Measurements from ENCODE around the gene COL11A2. TPM values are rescaled to one million over a fixed set of nuclear protein-coding genes. Genes with fewer than 3 reads are reported as not detected.

The COL11A2 gene
- total and polyA plus RNA-seq, 2 experiments from 2014 or later, result 1.6 to 2.7 TPM

GRCh38 chr6:33185654-33186187, 6.5 kb downstream of the COL11A2 start:
- no peak overlapping the region for H3K4me3 Mint-ChIP-seq
- Histone ChIP-seq H3K27me3 (ENCODE audit: insufficient read depth) (peaks cover 5% of the 10 kb centered on the region; the same call in 1 of the 2 replicates), H3K79me2 (replicated peaks; ENCODE audit: insufficient read depth) (no peaks in the 10 kb centered on the region), H3K4me3 (no peak overlapping the region), H3K9me2 (ENCODE audit: insufficient read depth) (peaks cover 14% of the 10 kb centered on the region; the same call in 1 of the 2 replicates), H3K4me1 (ENCODE audit: insufficient read depth) (no peaks in the 10 kb centered on the region), H3K4me2 (no peak overlapping the region), H4K20me1 (replicated peaks; ENCODE audit: insufficient read depth) (no peaks in the 10 kb centered on the region), H2AFZ (no peak overlapping the region), H3F3A (replicated peaks; ENCODE audit: low read depth) (no peaks in the 10 kb centered on the region), H3K27ac (ENCODE audit: low read depth) (no peak overlapping the region), H3K36me3 (ENCODE audit: insufficient read depth) (no peaks in the 10 kb centered on the region)
- H3K27me3 Mint-ChIP-seq (ENCODE audit: insufficient read depth, low read depth, poor library complexity), result peaks cover 13% of the 10 kb centered on the region
- no peak for TF ChIP-seq ZNF331 (CRISPR knock-in tag; IDR thresholded peaks at IDR 0.05; ENCODE audit: low read depth)
- TF ChIP-seq ZNF114 (CRISPR knock-in tag; IDR thresholded peaks at IDR 0.05), result no peak
- TF ChIP-seq REST (IDR thresholded peaks at IDR 0.05; ENCODE audit: unreplicated experiment), result no peak
- no peak for TF ChIP-seq CREB1 (CRISPR knock-in tag; IDR thresholded peaks at IDR 0.05; ENCODE audit: low read depth)
- no peak for TF ChIP-seq STAT1 (IDR thresholded peaks at IDR 0.05; ENCODE audit: unreplicated experiment)
- TF ChIP-seq EZH2phosphoT487 (IDR thresholded peaks at IDR 0.05; ENCODE audit: unreplicated experiment), result no peak
- TF ChIP-seq, protein P1, sequence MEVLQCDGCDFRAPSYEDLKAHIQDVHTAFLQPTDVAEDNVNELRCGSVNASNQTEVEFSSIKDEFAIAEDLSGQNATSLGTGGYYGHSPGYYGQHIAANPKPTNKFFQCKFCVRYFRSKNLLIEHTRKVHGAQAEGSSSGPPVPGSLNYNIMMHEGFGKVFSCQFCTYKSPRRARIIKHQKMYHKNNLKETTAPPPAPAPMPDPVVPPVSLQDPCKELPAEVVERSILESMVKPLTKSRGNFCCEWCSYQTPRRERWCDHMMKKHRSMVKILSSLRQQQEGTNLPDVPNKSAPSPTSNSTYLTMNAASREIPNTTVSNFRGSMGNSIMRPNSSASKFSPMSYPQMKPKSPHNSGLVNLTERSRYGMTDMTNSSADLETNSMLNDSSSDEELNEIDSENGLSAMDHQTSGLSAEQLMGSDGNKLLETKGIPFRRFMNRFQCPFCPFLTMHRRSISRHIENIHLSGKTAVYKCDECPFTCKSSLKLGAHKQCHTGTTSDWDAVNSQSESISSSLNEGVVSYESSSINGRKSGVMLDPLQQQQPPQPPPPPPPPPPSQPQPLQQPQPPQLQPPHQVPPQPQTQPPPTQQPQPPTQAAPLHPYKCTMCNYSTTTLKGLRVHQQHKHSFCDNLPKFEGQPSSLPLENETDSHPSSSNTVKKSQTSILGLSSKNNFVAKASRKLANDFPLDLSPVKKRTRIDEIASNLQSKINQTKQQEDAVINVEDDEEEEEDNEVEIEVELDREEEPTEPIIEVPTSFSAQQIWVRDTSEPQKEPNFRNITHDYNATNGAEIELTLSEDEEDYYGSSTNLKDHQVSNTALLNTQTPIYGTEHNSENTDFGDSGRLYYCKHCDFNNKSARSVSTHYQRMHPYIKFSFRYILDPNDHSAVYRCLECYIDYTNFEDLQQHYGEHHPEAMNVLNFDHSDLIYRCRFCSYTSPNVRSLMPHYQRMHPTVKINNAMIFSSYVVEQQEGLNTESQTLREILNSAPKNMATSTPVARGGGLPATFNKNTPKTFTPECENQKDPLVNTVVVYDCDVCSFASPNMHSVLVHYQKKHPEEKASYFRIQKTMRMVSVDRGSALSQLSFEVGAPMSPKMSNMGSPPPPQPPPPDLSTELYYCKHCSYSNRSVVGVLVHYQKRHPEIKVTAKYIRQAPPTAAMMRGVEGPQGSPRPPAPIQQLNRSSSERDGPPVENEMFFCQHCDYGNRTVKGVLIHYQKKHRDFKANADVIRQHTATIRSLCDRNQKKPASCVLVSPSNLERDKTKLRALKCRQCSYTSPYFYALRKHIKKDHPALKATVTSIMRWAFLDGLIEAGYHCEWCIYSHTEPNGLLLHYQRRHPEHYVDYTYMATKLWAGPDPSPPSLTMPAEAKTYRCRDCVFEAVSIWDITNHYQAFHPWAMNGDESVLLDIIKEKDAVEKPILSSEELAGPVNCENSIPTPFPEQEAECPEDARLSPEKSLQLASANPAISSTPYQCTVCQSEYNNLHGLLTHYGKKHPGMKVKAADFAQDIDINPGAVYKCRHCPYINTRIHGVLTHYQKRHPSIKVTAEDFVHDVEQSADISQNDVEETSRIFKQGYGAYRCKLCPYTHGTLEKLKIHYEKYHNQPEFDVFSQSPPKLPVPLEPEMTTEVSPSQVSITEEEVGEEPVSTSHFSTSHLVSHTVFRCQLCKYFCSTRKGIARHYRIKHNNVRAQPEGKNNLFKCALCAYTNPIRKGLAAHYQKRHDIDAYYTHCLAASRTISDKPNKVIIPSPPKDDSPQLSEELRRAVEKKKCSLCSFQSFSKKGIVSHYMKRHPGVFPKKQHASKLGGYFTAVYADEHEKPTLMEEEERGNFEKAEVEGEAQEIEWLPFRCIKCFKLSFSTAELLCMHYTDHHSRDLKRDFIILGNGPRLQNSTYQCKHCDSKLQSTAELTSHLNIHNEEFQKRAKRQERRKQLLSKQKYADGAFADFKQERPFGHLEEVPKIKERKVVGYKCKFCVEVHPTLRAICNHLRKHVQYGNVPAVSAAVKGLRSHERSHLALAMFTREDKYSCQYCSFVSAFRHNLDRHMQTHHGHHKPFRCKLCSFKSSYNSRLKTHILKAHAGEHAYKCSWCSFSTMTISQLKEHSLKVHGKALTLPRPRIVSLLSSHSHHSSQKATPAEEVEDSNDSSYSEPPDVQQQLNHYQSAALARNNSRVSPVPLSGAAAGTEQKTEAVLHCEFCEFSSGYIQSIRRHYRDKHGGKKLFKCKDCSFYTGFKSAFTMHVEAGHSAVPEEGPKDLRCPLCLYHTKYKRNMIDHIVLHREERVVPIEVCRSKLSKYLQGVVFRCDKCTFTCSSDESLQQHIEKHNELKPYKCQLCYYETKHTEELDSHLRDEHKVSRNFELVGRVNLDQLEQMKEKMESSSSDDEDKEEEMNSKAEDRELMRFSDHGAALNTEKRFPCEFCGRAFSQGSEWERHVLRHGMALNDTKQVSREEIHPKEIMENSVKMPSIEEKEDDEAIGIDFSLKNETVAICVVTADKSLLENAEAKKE (CRISPR knock-in tag; IDR thresholded peaks at IDR 0.05), result no peak
- H3K9me3 Mint-ChIP-seq, result no peaks in the 10 kb centered on the region
- no peak overlapping the region for H3K27ac Mint-ChIP-seq
- DNase-seq (ENCODE audit: low spot score) (no peak), ATAC-seq (no peak)
- H3K4me1 Mint-ChIP-seq, result peaks cover 16% of the 10 kb centered on the region
- no peaks in the 10 kb centered on the region; the same call in 2 of the 3 replicates for H3K36me3 Mint-ChIP-seq (ENCODE audit: low read depth)

All from GM23338 (cell line).